ENCODE measurements around the gene RGS4.

GRCh38 chr1:163071405-163072255 lies 2.5 kb downstream of the RGS4 start:
- TF ChIP-seq CTCF (conservative IDR thresholded peaks at IDR 0.05; ENCODE audit: low read depth in 2 of 2) (peak; percentile 71 to 86), EZH2 (IDR thresholded peaks at IDR 0.05; ENCODE audit: low read depth, unreplicated experiment) (no peak), STAT1 (IDR thresholded peaks at IDR 0.05; ENCODE audit: unreplicated experiment) (no peak), REST (IDR thresholded peaks at IDR 0.05; ENCODE audit: unreplicated experiment) (no peak), POLR2AphosphoS5 (IDR thresholded peaks at IDR 0.05; ENCODE audit: low read depth) (no peak), JUNB (IDR thresholded peaks at IDR 0.05; ENCODE audit: unreplicated experiment) (no peak), CREB1 (CRISPR knock-in tag; IDR thresholded peaks at IDR 0.05; ENCODE audit: low read depth) (no peak), EZH2phosphoT487 (IDR thresholded peaks at IDR 0.05; ENCODE audit: unreplicated experiment) (no peak)
- TF ChIP-seq, protein P1, sequence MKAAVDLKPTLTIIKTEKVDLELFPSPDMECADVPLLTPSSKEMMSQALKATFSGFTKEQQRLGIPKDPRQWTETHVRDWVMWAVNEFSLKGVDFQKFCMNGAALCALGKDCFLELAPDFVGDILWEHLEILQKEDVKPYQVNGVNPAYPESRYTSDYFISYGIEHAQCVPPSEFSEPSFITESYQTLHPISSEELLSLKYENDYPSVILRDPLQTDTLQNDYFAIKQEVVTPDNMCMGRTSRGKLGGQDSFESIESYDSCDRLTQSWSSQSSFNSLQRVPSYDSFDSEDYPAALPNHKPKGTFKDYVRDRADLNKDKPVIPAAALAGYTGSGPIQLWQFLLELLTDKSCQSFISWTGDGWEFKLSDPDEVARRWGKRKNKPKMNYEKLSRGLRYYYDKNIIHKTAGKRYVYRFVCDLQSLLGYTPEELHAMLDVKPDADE (IDR thresholded peaks at IDR 0.05) = no peak

Measured in GM23338 (cell line).